CD4-positive, alpha-beta T cell treated with Interleukin-2 at 100 ng/mL for 4 hours (primary cell): ENCODE measurements around the gene LGALS9B.
"Not testable (repeated sequence)": the region's sequence is repeated elsewhere in the genome, so short reads cannot be mapped to it uniquely, and the experiment has no call there.

Experiments used
- DNase-seq: peaks from one replicate; pipeline ENCODE4 v3.0.0-alpha.2; 2020; ENCODE audit warnings: low spot score

Gene LGALS9B

DNA sequence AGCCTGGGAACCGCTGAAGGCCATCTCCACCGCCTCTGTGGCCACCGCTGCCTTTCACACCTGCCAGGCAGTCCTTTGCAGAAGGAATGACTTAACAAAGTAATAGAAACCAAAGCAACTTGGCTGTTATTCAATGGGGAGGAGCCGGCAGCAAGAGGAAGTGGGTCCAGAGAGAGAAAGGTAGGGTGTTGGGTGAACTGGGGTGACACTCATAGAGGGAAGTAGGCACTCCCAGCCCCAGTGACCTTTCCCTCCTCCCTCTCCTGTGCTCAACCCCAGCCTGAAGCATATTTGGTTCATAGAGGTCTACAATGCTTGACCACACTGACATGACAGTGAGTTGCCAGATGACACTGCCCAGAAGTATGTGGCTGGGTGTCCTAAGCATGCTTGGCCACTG is at the start of gene LGALS9B:
Gene LGALS9B (minus strand): TSS at position 93 of the 400 bp plus-strand sequence. CDS start 69 bp downstream, at position 24.
- not testable (repeated sequence) for DNase-seq

DNA sequence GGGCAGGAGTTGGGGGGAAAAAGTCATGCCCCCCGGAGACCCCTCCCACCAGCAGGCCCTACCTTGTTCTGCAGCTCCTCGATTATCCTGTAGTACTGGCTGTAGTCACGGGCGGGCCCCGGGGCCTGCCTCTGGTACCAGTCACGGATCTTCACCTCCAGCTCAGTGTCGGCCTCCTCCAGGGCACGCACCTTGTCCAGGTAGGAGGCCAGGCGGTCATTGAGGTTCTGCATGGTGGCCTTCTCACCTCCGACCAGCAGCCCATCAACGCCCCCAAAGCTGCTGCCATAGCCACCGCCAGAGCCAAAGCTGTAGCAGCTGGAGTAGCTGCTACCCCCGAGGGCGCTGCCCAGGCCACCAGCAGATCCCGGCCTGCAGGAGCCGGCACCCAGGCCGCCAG is 49.6 kb upstream of the LGALS9B start:
- DNase-seq: not testable (repeated sequence)

DNA sequence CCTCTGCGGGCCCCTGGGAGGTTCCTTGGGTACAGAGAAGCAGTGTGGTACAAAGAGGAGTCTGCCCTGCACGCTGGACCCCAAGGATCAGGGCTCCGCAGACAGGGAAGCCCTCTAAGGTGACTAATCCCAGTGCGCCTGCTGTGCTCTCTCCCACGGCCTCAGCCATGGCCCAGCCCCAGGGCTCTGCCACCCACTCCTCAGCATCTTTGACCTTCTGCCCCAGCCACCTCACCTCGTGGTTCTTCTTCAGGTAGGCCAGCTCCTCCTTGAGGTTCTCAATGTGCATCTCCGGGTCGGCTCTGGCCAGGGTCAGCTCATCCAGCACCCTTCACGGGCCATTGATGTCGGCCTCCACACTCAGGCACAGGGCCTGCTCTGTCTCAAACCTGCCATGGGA is 47.8 kb upstream of the LGALS9B start:
- DNase-seq: not testable (repeated sequence)

DNA sequence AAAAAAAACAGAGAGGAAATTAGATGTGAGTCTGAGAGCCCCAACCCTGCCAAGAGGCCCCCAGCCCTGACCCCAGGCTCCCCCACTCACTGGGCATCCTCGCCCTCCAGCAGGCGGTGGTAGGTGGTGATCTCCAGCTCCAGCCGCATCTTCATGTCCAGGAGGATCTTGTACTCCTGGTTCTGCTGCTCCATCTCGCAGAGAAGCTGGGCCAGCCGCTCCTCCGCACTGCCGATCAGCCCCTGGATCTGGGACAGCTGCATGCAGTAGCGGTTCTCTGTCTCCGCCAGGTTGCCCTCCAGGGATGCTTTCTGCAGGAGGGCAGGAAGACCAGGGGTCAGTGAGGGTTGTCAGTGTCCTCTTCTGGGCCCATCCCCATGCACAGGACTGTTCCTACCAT is 46.2 kb upstream of the LGALS9B start:
- not testable (repeated sequence) for DNase-seq

DNA sequence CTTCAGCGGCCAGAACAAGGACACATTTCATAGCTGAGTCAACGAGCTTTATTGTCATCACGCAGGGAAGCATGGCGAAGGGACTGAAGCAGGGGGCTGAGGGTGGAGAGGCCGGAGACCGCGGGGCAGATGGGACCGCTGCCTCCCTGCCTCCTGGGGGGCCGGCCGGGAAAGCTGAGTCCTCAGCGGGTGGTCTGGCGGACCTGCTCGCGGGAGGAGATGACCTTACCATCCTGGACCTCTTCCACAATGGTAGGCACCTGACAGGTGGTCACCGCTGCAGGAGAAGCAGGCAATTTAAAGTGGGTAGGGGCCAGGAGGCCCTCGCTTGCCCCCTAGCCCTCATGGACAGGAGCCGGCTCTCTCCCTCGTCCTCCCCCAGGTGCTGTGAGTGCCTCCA is 45.0 kb upstream of the LGALS9B start:
- not testable (repeated sequence) for DNase-seq

DNA sequence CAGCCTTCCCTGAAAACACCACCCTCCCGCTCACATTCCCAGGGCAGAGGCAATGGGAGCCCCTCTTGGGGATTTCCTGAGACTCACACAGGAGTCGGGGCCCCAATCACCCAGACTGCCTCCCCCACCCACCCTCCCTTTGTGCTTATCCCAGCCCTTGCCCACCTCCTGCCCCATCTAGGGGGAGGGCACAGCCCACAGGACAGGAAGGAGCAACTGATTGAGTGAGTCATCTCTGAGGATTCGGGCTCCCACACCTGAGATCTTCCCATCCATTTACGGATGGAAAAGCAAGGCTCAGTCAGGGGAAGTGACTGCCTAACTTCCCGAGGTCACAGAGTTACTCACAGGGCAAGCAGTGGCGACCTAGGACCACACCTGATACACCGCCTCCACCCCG is 44.4 kb upstream of the LGALS9B start:
- not testable (repeated sequence) for DNase-seq

DNA sequence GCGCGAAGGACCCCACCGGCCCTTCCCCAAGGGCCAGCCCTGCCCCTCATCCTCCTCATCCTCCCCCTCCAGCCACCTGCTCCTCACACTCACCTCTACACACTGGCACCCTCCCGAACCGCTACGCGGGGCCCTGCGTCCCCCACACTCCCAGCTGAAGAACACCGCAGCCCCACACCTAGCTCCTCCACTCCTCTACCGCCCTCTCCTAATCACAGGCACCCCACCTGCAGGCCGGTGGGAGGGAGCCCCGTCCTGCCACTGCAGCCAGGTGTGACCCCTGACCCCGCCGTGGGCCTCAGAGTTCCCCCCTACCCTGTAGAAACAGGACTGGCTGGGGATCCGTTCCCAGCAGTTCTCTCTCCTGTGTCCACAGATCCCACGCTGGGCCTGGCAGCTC is 38.0 kb upstream of the LGALS9B start:
- DNase-seq: not testable (repeated sequence)

DNA sequence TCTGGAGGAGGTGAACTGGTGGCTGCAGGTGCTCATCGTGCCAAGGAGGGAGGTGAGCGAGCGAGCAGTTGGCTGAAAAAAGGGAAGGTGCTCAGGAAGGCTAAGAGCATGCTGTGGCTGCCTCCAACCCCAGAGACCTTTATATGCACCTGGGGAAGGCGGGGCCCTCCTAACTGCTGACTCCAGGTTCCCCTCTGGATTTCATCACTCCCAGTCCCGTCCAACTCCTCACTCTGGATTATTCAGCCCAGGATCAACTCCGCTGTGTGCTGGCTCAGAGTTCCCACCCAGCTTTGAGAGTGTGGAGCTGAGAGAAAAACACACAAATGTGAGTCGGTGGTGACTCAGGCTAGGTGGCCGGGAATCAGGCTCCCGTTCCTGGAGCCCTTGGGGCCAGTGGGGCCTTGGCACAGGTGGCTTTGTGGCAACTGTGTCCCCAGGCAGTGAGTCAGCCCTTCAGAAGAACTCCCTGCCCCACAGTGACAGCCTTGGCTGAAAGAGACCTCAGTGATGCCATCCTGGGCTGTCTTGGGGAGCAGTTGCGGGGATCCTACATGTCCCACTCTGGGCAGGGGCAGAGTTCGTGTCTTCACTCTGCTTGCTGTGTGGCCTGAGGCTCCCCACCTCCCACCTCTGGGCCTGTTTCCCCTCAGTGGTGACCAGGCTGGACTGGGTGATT is 37.2 kb upstream of the LGALS9B start:
- not testable (repeated sequence) for DNase-seq

DNA sequence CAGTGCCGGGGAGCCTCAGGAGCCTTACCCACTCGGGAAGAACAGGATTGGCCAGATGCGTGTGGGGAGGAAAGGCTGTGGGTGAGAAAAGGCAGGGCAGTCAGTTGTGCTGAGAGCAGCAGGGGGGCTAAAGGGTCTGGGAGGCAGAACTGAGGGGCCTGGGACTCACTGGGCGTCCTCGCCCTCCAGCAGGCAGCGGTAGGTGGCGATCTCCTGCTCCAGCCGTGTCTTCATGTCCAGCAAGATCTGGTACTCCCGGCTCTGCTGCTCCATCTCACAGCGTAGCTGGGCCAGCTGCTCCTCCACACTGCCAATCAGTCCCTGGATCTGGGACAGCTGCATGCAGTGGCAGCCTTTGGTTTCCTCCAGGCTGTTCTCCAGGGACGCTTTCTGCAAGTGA is 34.6 kb upstream of the LGALS9B start:
- DNase-seq: not testable (repeated sequence)

DNA sequence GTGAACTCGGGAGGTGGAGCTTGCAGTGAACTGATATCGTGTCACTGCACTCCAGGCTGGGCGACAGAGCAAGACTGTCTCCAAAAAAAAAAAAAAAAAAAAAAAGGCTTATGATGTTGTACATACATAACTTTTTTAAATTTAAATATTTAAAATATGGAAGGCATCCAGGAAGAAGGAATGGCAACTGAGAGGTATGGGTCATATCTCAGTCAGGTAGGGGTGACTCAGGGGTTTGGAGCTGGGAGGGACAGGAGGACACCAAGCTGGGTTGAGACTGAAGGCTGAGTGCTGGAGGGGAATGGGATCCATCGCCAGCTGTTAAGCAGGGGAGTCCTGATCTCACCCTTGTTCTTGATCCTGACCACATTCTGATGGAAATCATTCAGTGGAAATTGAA is 33.0 kb upstream of the LGALS9B start:
- DNase-seq: not testable (repeated sequence)

DNA sequence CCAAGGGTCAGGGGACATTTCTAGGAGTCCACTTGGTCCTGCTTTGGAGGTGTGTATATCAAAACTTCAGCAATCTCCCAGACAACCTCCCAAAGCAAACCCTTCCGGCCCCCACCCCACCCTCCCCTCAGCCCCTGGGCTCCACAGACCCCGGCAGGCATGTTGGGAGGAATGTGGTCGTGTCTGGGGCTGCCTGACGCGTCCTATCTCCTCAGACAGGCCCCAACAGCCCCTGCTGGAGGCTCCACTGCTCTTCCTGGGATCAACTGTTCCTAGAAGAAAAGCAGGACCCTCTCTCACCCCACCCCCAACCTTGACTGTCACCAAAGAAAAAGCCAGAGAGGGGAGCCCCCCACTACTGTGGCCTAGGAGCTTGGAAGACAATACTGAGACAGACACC is 28.1 kb upstream of the LGALS9B start:
- DNase-seq: not testable (repeated sequence)

DNA sequence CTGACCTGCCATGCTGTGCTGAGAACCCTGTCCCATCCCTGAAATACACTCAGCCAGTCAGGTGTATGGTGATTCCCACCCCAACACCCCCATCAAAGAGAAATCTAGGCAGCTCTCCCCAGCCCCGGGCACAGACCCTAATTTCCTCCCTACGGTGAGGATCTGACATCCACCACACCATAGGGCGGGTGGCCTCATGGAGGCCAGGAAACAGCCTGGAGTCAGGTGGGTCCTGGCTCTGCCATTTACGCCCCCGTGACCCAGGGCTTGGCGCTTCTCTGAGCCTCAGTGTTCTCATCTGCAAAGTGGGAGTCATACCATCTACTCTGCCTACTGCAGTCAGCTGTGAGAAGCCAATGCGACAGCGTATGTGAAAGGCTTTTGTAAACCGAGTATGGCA is 27.4 kb upstream of the LGALS9B start:
- not testable (repeated sequence) for DNase-seq

DNA sequence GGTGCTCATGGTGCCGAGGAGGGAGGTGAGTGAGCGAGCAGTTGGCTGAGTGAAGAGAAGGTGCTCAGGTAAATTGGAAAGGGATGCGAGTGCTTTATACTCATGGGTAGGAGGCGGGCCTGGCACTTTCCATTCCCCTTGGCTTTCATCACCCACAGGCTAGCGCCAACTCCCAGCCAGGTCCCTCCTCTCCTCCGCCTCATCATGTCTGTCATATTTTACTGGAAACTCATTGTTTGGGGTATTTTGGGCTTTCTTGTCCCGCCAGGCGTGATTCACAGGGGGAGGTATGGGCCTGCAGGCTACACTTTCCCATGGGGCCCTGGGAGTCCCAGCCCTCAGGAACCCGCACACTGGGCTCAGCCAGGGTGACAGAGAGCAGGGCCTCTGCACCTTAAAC is 26.8 kb upstream of the LGALS9B start:
- DNase-seq: not testable (repeated sequence)

DNA sequence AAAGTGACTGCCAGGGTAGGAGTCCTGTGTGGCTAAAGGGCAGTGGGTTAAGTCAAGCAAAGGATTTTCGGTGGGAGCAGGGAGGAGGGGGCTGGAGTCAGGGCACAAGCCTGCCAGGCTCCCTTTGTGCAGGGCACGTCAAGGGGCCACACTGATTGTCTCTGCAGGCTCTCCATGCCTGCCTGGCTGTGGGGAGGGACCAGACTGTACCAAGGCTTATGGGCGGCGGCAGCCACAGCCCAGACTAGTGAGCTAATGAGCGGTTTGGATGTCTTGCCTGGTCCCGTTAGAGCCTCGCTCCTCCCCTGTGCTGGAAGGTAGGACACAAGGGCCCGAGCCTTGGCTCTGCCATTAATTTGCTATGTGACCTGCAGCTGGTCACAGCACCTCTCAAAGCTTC is 25.6 kb upstream of the LGALS9B start:
- not testable (repeated sequence) for DNase-seq

DNA sequence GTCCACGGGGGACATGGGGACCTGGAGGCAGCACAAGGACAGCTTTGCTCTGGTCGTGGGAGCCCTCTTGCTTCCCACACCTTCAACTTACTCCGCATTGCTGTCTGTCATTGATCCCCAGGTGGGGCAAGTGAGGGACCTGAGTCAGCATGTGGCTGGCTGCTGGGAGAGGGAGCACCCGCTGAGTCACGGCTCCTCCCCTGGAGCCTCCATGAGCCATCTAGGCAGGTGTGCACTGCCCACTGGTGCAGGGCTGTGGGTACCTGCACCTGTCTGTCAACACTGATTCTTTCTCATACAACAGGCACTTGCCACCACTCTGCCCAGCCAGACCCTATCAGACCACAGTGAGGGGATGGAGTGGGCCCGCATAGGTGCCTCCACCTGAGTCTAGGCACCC is 24.8 kb upstream of the LGALS9B start:
- DNase-seq: not testable (repeated sequence)

DNA sequence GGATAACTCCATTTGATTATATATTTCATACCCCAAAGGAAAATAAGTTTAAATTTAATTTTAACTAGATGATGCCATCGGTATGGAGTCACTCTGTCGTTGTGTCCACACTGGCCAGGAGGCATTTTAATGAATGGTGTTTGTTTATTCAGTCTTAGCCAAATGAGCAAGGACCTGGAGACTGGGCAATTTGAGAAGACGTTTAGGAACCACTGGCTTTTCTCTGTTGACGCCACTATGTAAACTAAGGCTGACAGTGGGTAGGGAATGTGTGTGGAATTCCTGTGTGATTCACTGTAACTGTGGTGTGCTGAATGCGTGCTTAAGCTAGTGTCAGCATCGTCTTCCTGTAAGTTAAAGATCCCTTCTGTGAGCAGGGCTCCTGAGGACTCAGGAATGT is 17.6 kb upstream of the LGALS9B start:
- not testable (repeated sequence) for DNase-seq

DNA sequence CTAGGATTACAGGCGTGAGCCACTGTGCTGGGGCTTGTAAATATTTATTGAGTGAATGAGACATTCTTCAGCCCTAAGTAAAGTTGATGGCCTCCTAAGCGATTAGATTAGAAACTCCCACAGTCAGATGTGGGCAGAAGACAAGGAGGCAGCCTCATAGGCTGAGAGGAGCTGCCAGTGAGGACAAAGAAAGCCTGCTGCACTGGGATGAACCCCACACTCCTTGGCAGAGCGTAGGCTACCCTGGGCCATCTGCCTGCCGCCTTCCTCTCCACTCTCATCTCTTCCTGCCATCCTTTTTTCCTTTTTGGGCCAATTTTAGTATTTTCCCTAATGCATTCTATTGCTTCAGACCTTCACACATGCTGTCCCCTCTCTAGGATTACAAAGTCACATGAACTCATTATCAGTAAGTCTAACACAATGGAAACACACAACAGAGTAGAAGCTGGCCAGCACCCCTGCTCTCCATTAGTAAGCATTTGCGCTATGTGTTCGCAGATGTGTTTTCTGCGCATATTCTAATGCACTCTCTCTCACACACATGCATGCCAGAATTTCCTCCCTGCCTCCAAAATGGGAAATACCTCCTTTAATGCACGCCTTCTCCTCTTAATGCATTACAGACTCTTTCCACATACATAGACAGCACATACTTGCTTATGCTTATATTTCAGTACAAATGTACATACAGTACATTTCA is 12.7 kb upstream of the LGALS9B start:
- DNase-seq: not testable (repeated sequence)

DNA sequence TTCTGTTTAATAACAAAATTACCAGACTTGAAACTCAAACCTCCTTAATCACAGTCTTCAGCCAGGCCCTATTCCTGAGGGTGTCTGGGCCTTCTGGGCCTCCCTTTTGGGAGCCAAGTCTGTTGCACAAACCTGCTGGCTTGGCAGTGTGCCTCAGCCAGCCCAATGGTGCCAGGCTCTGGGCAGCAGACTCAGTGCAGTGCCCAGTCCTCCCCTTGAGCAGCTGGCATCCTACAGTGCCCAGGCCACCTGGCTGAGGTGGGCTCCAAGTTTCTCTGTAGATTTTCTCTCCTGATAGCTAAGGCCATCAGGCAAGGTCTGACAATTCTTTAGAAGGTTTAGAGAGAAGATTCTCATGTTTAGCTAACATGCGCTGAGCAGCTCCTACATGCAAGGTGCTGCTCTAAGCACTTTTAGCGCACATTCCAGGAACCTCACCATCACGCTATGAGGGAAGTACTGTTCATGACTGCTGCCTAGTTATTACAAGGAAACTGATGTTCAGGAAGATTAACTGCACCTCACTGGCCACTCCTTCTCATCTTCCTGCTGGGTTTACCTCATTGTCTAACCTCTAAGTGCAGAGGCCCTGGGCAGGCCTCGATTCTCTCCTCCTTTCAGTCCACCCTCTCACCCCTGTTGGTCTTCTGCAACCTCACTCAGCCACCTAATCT is 10.2 kb upstream of the LGALS9B start:
- DNase-seq: not testable (repeated sequence)

DNA sequence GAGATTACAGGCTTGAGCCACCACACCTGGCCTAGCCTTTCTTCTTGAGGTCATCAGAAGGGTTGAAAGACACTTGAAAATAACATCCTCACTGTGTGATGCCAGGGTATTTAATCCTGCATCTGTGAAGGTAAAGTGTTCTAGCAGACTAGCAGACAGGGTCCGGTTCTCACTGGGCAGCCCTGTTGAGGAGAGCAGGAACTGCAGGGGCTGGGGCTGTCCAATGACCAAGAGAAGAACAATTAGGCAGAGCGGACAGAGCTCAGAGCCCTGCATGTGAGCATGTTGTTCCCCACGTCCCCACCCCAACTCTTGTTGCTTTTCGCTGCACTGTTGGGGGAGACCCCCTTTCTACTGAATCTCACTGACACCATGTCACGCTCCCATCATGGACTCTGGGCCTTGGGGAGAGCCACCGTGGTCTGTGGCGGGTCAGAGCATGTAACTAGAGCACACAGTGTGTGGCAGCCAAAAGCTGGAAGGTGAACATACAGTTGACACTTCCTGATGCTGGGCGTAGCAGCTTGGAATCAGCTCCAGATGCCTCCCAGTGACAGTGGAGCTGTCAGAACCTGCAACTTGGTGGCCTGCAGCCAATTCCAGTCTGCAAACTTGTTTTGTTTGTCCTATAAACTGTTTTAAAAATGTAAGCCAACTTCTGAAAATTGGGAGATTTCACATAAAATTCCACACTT is 7.9 kb upstream of the LGALS9B start:
- not testable (repeated sequence) for DNase-seq

DNA sequence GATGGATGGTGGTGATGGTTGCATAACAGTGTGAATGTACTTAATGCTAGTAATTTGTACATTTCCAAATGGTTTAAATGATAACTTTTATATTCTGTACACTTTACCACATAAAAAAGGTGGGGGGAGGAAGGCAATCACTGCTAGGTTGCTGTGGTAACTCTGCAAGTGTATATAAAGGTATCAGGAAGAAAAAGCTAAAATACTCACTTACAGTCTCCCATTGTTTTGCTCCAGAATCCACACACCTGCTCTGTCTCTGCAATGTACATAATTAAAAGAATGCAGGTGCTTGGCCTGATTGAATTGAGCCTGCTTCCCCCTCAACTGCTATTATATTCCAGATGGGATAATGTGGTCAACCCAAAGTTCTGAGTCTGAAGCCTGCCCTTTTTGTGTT is 6.7 kb upstream of the LGALS9B start:
- not testable (repeated sequence) for DNase-seq

DNA sequence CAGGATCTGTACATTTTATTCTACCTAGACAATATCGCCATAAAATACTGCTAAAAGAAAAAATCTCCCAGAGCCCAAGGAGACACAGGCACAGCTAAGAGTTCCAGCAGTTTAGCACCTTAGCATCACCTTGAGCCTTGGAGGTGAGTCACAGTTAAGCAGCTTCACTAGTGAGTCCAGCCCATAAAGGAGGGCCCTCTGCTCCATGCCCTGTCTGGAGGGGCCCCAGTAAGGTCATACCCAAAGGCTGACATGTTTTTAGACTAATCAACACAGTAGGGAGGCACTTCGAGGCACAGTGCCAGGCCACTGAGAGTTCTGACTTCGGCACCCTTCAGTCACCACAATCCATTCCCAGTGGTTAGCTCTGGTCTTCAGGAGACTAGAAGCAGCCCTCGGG is 2.6 kb upstream of the LGALS9B start:
- DNase-seq: not testable (repeated sequence)

DNA sequence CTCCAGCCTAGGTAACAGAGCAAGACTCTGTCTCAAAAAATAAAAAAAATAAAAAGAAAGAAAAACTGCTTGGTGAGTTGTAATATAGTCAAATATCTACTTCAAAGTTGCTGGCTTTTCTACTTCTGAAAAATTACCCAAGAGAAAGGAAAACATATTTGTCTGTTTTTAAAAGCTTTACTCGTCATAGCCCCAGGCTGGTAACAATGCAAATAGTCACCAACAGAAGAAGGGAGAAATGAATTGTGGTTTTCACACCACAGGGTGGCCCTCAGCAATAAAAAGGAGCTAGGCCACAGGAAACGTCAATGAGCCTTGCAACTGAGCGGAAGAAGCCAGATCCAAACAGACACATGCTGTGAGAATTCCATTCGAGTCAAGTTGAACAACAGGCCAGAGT is 1.8 kb upstream of the LGALS9B start:
- DNase-seq: not testable (repeated sequence)
